Amniotic stem cell (primary cell): ENCODE data around the gene GRID1.

Experiments used
- DNase-seq: peaks from one replicate; lab custom pipeline; 2025; lab: John Stamatoyannopoulos, UW

GRID1 gene

GRCh38 chr10:86292462-86293395 is 73.9 kb downstream of the GRID1 start:
- DNase-seq = no peak

GRCh38 chr10:86291616-86292340 is 74.8 kb downstream of the GRID1 start:
- no peak for DNase-seq

- no peak for DNase-seq
These were observed 75.5 kb downstream of the GRID1 start for GRCh38 chr10:86290933-86291615.

- no peak for DNase-seq
These were observed 77.1 kb downstream of the GRID1 start for GRCh38 chr10:86289577-86289868.

GRCh38 chr10:86288695-86289576 is 77.7 kb downstream of the GRID1 start:
- DNase-seq = no peak

GRCh38 chr10:86287966-86288579 is 78.5 kb downstream of the GRID1 start:
- no peak for DNase-seq

GRCh38 chr10:86287110-86287793 is 79.3 kb downstream of the GRID1 start:
- no peak for DNase-seq

GRCh38 chr10:86286236-86287109 is 80.1 kb downstream of the GRID1 start:
- no peak for DNase-seq

- no peak for DNase-seq
These were observed 81.3 kb downstream of the GRID1 start for GRCh38 chr10:86285136-86285790.

GRCh38 chr10:86284355-86285105 is 82.1 kb downstream of the GRID1 start:
- no peak for DNase-seq

GRCh38 chr10:86283466-86284287 is 82.9 kb downstream of the GRID1 start:
- DNase-seq = no peak

- DNase-seq = no peak
These were observed 83.7 kb downstream of the GRID1 start for GRCh38 chr10:86282664-86283465.

- DNase-seq = no peak
These were observed 85.2 kb downstream of the GRID1 start for GRCh38 chr10:86281396-86281795.

- no peak for DNase-seq
These were observed 97.3 kb downstream of the GRID1 start for GRCh38 chr10:86269332-86269731.

GRCh38 chr10:86267286-86268195 is 99.1 kb downstream of the GRID1 start:
- no peak for DNase-seq
